ENCODE results near the gene SYNJ2BP. TPM values are rescaled to one million over a fixed set of nuclear protein-coding genes. Genes with fewer than 3 reads are reported as not detected.
"Not testable (repeated sequence)": the region's sequence is repeated elsewhere in the genome, so short reads cannot be mapped to it uniquely, and the experiment has no call there.

SYNJ2BP gene
- total RNA-seq, 4 donors from 2014 or later = 17.4 to 28.8 (median 25.3) TPM

DNA sequence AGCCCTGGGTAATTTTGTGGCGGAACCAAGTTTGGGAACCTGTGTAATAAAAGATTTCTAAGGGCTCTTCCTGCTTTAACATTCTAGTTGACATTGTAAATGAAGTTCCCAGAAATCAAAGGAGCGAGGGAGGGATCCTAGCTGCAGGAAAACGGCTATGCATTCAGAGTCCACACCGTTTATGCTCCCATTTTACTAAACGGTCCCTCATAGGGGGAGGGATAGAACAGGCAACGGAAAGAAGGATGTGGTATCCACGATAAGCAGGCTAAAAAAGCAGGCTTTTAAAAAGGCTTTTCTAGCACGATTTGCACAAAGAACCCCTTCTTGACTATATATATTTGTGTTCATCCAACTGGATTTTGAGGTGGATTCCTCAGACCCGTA is 559 bp downstream of the SYNJ2BP start:
- 3 to 5% methylated on average over 9 of the region's 9 CpGs for WGBS, 2 donors
- peaks cover 0 to 6% (median 0%) of the 10 kb centered on the region in 3 donors for H3K36me3 ChIP-seq
- TF ChIP-seq CTCF (IDR thresholded peaks at IDR 0.05) (no peak), EP300 (IDR thresholded peaks at IDR 0.05) (no peak), POLR2A (IDR thresholded peaks at IDR 0.05) (no peak)
- H3K27me3 ChIP-seq = peaks cover 0 to 4% of the 10 kb centered on the region in 2 donors
- H3K9me3 ChIP-seq = no peaks in the 10 kb centered on the region
- peak overlapping the region; percentile 47 to 77 (median 62) for H3K4me3 ChIP-seq
- no peak for DNase-seq (ENCODE audit: low spot score in 2 of 2)
- peak overlapping the region in 3 of 4 donors; percentile 39 to 76 (median 48) for H3K27ac ChIP-seq
- peaks cover 0 to 27% (median 5%) of the 10 kb centered on the region in 4 donors for H3K4me1 ChIP-seq

- Histone ChIP-seq H3K4me1 (peaks cover 0 to 27% (median 5%) of the 10 kb centered on the region in 4 donors), H3K9me3 (no peaks in the 10 kb centered on the region), H3K27me3 (peaks cover 0 to 4% of the 10 kb centered on the region in 2 donors), H3K4me3 (peak overlapping the region; percentile 47 to 77 (median 62)), H3K36me3 (peaks cover 0 to 11% (median 0%) of the 10 kb centered on the region in 3 donors), H3K27ac (no peak overlapping the region)
- DNase-seq (ENCODE audit: low spot score in 2 of 2) = no peak
- 34 to 44% methylated on average over 2 of the region's 2 CpGs for WGBS, 2 donors
- TF ChIP-seq POLR2A (IDR thresholded peaks at IDR 0.05) (no peak), CTCF (IDR thresholded peaks at IDR 0.05) (no peak), EP300 (IDR thresholded peaks at IDR 0.05) (no peak)
Observed at GRCh38 chr14:70415788-70416187, 1.1 kb downstream of the SYNJ2BP start.

- H3K27ac ChIP-seq = no peak overlapping the region
- TF ChIP-seq CTCF (IDR thresholded peaks at IDR 0.05) (no peak), POLR2A (IDR thresholded peaks at IDR 0.05) (no peak), EP300 (IDR thresholded peaks at IDR 0.05) (no peak)
- H3K4me1 ChIP-seq = no peaks in the 10 kb centered on the region
- H3K36me3 ChIP-seq = peaks cover 0 to 24% (median 0%) of the 10 kb centered on the region in 3 donors
- 95 to 96% methylated on average over 4 of the region's 4 CpGs for WGBS, 2 donors
- no peak for DNase-seq (ENCODE audit: low spot score in 2 of 2)
- H3K27me3 ChIP-seq = no peaks in the 10 kb centered on the region
- H3K4me3 ChIP-seq = no peak overlapping the region
- H3K9me3 ChIP-seq = no peaks in the 10 kb centered on the region
Observed at GRCh38 chr14:70407621-70408020, 9.3 kb downstream of the SYNJ2BP start.

DNA sequence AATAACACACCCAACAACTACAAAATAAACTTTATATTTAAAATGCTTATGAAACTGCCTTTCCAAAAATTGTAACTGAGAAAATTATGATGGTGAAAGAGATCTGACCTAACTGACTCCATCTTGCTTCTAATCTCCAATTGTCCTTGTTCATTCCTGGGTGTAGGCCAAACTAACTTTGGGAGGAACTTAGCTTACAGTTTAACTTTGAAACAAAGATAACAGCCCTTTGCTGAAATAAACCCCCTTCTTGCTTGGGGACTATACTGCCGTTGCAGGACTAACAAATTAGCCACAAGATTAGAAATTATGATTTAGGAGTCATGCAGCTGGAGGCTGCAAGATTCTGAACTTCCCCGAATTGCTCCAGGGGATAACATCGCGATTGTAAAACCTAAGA is 10.7 kb downstream of the SYNJ2BP start:
- H3K27ac ChIP-seq; H3K9me3 ChIP-seq; H3K4me1 ChIP-seq; DNase-seq (ENCODE audit: low spot score in 2 of 2); H3K27me3 ChIP-seq; H3K4me3 ChIP-seq: not testable (repeated sequence)
- H3K36me3 ChIP-seq = peaks cover 0 to 21% (median 0%) of the 10 kb centered on the region in 3 donors
- 80 to 82% methylated on average over 4 of the region's 4 CpGs for WGBS, 2 donors

- not testable (repeated sequence) for H3K4me1 ChIP-seq; DNase-seq (ENCODE audit: low spot score in 2 of 2); H3K27me3 ChIP-seq; H3K27ac ChIP-seq; H3K4me3 ChIP-seq; H3K9me3 ChIP-seq
- peaks cover 0 to 20% (median 0%) of the 10 kb centered on the region in 3 donors for H3K36me3 ChIP-seq
- 65 to 67% methylated on average over 4 of the region's 4 CpGs for WGBS, 2 donors
Observed at GRCh38 chr14:70403335-70403734, 13.6 kb downstream of the SYNJ2BP start.

GRCh38 chr14:70401643-70402042 is 15.2 kb downstream of the SYNJ2BP start:
- Histone ChIP-seq H3K9me3 (no peaks in the 10 kb centered on the region), H3K4me1 (no peaks in the 10 kb centered on the region), H3K27ac (no peak overlapping the region), H3K27me3 (no peaks in the 10 kb centered on the region), H3K4me3 (no peak overlapping the region), H3K36me3 (peaks cover 0 to 32% (median 0%) of the 10 kb centered on the region in 3 donors)
- no peak for DNase-seq (ENCODE audit: low spot score in 2 of 2)
- no peak for TF ChIP-seq CTCF (IDR thresholded peaks at IDR 0.05)
- TF ChIP-seq POLR2A (IDR thresholded peaks at IDR 0.05) = no peak
- no peak for TF ChIP-seq EP300 (IDR thresholded peaks at IDR 0.05)
- 79 to 93% methylated on average over 4 of the region's 4 CpGs for WGBS, 2 donors
